DMS53 (cell line): ENCODE results near the gene MAGI1.

Experiments
- DNase-seq: peaks from one replicate; lab custom pipeline; 2025; lab: John Stamatoyannopoulos, UW

Gene MAGI1

DNA sequence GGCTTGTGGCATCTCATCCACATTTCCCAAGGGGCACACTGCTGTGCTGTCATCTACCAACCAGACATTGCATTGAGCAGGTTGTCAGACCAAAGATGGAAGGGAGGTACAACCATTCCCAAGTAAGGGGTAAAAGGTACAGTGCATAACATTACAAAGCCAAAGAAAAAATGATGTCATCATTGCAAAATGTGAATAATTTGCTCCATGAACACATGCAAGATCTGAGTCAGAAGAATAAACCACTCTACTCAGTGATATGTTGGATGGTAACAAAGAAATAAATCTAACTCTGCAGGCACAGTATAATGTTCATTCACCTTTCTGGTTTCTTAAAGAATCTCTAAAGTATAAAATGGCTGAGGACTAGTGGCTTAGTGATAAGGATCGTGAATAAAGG, 202.7 kb downstream of the MAGI1 start:
- DNase-seq = no peak

DNA sequence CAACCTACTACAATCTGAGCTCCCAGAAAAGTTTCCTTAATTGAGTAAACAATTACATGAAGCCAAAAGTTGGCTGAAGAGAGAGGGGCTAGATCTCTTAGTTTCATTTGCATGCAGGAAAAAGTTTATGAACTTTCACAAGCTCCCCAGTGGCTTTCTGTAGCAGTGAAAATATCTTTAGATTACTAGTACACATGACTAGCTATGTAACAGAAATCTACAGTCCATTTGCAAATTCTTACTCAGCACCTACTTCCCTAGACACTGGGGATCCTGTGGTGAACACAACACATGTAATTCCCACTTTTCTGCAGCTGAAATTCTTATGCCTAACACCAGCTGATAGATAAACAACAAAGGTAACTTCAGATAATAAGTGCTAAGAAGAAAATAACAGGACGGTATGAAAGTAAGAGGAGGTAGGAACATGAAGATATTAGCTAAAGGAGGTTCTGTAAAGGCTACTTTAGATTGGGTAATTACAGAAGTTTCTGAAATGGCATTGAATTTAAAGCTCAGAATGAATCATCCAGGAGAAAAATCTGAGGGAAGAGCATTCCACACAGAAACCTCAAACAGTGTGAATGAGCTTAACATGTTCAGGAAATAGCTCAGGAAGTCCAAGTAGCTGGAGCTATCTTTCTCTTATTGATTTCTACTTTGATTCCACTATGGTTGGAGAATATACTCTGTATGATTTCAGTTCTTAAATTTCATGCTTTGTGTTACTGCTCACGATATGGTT, 204.8 kb downstream of the MAGI1 start:
- no peak for DNase-seq

DNA sequence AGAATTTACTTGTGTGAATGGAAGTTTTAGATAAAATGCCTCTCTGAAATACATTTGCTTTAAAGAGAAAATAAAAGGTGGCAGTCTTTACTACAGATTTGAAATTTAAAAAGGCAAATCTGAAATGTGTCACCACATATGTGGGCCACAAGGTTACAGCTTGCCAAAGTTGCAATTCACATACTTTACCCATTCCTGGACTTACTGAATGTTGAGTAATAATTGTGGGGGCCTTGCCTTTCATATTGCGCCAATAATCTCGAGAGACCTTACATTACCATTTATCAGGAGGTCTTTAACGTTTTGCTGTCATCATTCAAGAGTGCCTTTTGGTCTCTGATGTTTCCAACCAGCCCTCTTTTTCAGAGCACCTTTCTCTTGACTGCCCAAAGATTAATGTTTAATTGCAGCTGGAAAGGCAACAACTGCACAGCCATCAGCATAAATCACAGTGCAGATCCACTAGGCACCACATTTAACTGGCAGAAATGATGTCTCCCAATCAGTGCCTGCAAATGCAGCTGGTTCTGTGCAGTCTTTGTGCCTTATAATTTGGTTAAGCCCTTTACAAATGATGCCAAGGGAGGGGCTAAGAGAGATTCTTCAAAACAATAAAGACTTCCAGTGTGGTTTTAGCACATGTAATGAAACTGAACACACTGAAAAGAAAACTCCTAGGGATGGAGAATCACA, 206.8 kb downstream of the MAGI1 start:
- no peak for DNase-seq

DNA sequence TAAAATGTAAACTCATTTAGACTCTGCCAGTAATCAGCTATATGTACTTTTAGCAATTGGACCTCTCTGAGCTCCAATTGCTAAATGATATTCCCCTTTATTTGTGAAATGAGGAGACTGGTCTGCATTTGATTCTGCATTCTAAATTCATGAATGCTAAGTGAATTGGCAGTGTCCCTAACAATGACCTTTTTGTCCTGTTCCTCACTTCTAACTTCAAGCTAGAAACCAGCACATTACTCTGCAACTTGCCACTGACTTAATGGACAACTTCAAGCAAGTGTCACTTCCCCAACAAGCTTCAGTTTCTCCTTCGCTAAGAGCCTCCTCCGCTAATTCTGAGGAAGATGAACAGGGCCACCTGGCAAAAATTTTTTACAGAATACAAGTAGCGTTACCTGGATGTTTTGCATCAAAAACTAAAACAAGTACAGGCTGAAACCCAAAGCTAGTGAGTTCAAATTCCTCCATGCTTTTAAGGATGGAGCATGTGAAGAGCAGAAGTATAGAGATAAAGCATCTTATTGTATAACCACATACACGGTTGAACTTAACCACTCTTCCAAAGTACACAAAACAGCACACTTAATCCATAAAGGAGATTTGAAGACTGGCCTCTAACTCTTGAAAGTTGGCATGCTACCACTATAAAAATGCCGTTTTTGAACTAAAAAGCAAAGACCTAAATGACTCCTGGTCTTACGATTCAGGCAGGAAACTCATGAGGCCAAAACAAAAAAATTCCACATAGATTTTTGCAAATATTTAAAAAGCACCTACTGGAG, 207.6 kb downstream of the MAGI1 start:
- DNase-seq = no peak

DNA sequence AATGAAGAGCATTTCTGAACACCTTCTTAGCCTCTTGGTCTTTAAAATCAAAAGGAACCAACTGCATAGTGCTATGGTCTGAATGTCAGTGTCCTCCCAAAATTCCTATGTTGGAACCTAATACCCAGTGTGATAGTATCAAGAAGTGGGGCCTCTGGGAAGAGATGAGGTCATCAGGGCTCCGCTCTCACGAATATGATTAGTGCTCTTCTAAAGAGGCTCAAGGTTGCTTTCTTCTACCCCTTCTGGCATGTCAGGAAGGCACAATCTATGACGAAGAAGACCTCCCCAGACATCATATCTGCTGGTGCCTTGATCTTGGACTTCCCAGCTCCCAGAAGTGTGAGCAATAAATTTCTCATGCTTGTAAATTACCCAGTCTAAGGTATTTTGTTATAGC, 209.5 kb downstream of the MAGI1 start:
- no peak for DNase-seq

DNA sequence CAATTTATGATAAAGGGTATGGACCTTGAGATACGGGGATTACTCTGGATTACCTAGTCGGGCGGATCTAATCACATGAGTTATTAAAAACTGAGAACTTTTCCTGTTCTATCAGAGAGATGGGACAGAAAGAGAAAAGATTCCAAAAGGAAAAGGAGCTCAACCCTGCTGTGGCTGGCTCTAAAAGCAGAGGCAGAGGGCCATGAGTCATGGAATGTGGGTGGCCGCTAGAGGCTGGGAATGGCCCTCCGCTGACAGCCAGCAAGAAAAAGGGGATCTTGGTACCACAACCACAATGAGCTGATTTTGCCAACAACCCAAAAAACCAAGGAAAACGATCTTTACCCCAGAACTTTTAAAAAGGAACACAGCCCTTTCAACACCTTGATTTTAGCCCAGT, 210.0 kb downstream of the MAGI1 start:
- DNase-seq = no peak

DNA sequence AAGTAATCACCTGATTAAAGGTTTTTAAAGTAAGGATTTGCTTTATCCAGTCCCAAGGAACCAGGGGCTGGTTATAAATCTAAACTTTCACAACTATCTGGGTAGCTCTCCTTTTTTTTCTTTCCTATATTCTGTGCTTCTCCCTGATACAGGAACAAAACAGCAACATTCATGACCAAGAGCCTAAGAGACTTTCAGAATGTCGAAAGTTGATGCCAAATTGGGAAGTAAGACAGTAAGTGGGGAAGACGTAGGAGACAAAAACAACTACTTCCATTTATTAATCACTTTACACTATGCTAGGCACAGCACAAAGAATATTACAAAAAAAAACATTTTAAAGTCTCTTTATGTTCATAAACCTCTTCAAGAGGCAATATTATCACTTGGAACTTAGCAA, 211.6 kb downstream of the MAGI1 start:
- DNase-seq = no peak

DNA sequence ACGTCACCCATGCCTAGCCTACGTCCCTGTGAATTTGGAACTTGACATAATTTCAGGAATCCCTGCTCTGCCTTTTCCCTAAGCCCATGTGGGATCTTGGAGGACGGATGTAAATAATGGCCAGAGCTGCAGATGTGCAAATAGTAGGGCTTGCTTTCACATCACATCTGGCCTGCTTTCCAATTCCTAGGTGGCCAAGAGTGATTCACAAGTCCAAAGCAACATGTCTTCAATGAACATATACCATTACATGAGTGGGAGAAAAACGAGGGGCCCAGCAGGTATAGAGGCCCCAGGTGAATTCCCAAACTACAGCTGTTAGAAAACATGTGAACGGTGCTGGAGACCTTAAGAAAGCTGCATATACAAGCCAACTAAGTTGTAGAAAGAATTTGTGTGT, 214.6 kb downstream of the MAGI1 start:
- DNase-seq = no peak

DNA sequence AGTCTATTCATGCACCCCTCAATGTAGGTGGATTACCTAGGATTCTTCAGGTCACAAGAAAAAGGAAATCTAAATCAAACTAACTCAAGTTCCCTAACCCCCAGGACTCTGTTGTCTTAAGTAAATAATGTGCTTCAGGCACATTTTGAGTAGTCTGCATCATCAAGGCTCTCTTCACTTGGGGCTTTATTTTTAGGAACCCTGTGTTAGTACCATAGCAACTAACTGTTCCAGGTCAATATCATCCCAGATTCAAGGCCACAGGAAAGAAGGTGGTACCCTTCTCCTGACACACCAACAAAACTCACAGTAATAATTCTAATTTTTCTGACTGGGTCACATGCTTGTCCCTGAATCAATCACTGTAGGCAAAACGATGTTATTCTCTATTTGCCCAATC, 218.1 kb downstream of the MAGI1 start:
- DNase-seq = no peak

DNA sequence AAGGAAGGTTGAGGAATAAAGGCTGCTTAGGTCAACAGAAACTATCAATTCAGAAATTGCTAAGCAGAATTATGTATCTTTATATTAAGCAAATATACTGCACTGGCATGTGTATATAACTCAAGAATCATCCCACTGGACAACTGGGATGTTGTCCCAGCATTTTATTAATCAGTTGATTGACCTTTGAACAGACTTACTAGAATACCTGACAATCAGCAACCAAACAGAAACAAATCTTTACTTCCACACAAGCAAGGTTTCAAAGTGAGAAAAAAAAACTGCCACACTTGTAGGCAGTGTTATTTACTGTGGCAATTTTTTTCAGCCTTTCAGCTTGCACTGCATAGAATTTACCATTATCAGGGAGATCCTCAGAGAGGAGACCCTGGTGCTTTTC, 218.8 kb downstream of the MAGI1 start:
- DNase-seq = no peak

DNA sequence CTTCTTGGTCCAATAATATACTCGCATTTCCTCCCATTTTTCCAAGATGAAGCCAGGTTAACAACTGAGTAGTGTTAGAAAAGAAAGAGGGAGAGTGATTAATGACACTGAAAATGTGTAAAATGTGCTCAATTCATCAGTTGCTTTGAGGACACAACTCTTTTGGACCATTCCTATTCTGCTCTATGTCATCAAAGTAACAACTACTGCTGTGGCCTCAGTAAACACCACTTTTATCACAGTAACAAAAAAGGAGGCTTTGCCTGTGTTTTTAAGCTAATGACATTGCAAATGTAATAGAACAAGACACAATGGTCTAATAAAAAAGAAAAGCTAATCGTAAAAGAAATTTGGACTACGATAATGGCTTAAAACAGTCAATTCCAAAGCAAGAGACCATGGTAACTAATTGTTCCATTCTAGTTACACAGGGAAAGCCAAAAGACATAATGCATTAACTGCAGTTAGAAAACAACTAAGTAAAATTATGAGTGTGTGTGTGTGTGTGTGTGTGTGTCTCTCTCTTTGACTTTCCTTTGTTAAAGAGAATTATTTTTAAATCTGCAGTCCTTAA, 221.1 kb downstream of the MAGI1 start:
- DNase-seq = no peak

DNA sequence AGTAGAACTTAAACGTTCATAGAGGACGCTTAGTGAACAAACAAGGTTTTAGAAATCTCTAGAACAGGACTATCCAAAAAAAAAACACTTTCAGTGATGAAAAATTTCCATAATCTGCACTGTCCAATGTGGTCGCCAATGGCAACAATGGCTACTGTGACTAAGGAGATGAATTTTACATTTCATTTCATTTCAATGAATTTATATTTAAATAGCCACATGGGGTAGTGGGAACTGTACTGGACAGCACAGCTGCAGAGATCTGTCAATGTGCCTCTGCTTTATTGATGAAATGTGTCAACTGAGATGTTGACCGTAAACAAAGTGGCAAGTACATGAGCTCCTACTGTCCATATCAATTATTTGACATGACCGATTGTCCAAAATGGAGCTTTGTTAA, 222.5 kb downstream of the MAGI1 start:
- DNase-seq = no peak

DNA sequence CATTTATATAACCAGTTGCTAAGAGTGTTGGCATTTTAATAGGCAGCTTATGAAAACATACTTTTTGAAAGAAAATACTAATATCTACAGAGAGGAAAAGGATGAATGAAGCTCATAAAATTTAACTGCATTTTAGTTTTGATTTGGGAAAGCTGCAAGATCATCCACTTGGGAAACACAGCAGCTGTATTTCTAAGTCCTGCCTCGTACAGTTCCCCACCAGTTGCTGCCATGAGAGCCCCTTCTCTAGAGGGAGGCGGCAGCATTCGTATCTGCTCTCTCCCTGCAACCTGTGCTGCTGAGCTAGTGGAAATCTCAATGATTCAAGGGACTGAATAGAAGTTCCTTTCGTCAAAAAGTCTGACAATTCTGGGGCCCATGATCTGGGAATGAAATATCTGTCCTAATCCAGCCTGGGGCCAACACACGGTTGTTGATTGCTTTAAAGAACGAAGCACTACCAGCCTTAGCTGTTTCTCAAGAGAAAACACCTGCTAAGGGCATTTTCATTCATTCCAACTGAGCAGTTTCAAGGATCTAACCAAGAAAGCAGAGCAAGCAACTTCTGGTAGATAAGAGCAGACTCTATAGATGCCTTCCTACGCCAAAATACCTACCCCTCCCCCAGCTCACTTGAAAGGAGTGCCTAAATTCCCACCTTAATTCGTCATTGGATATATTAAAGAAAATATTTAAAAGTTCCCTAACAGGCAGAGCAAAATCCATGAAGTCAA, 223.7 kb downstream of the MAGI1 start:
- DNase-seq = no peak

DNA sequence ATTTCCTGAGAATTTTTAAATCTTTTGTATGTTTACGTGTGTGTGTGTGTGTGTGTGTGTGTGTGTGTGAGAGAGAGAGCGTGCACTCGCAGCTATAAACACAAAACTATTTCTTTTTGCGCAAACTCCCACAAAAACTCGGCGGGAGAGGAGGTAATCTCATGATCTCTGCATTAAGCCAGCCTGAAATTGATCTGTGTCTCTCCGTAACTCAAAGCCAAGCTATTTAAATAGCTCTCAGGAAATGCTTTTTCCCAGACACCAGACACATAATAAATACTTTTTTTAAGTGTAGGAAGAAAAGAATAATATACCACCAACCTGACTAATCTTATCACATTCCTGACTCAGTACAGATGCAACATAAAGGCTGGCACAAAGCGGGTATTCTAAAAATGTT, 226.8 kb downstream of the MAGI1 start:
- no peak for DNase-seq

DNA sequence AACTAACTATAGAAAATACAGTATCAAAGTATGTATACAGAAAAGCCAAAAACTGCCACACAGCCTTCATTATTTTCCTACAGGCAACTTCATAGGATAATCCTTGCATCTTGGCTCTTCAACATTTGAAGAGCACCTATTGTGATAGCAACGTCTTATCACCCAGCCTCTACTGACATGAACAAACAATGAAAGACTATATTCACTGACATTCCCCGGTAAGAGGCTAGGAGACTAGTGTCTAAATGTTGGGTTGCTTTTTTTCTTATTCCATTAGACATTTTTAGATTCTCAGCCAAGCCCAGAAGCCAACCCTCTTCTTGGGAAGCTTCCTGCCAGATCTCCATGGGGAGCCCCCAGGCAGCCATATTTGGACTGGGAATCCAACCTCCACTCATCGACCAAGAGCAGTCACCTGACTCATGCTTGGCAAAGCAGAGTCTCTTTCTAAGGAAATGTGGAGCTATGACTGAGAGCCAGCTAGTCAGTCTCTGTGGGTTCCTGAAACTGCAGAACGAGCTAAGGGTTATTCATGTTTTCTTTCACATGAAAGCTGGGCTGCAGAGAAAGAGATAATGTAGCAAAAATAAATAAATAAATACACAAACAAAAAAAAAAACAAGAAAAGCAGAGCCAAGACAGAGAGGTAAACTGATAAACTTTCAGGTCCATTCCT, 227.5 kb downstream of the MAGI1 start:
- no peak for DNase-seq

DNA sequence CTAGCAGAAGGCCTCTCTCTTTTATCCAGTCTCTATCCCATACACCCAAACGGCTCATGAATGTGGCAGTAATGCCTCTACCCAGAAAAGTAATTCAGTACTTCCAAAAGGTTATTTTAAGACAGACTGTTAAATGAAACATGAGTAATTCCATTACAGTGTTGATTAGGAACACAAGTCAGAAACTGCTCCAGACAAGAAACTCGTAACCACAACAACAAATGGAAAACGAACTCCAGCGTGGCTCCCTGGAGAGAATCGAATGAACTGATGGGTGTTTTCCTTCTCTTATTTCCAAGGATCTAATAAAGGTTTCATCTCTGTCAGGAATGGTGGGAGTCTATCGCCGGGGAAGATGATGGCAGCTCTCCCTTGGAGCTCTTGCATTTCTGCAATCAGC, 228.4 kb downstream of the MAGI1 start:
- DNase-seq = no peak

DNA sequence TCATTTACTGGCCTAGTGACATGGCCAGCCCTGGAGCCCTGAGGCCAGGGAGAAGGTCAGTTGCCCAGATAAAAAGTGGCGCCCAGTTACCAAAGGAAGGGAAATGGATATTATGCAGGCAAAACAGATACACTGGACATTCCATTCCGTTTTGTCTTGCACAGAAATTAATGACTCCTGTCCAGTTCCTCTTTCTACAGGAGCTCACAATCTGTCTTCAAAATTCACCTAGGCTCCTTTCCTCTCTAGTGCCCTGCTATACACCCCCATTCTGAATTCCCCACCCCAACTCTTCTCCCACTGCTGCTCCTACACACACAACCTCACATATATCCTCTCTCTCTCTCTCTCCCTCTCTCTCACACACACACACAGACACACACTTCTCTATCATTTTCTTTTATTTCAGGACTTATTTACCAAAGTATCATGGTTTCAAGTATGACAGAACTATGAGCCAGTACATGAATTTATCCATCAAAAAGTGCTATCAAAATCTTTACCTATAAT, 229.0 kb downstream of the MAGI1 start:
- no peak for DNase-seq

DNA sequence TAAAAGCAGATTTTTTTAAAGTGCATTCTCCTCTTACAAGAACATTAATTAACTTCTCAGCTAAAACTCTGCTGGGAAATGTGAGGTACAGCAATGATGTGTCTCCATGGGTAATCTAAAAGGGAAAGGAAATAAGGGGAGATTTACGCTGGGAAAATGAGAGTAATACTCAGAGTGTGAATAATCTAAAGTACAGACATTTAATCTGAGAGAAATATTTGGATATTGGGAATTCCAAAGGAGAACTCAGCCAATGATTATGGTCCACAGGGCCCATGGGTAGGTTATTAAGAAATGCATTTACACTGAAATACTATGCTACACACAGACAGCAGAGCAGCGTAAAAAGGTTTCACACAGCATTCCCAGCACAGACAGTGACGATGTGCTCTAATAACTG, 229.9 kb downstream of the MAGI1 start:
- no peak for DNase-seq

DNA sequence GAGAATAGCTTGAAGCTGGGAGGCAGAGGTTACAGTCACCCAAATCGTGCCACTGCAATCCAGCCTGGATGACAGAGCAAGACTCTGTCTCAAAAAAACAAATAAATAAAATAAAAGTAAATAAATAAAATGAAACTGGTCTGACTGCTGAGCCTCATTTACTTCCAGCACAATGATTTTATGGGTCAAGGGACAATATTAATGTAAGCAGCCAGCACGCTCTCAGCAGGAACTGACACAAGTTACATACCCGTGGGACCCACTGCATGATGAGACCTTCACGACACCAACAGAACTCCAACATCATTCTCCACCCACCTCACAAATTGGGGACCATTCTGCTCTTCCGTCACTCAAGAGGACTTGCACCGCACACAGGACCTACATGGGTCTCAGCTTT, 230.3 kb downstream of the MAGI1 start:
- DNase-seq = no peak

DNA sequence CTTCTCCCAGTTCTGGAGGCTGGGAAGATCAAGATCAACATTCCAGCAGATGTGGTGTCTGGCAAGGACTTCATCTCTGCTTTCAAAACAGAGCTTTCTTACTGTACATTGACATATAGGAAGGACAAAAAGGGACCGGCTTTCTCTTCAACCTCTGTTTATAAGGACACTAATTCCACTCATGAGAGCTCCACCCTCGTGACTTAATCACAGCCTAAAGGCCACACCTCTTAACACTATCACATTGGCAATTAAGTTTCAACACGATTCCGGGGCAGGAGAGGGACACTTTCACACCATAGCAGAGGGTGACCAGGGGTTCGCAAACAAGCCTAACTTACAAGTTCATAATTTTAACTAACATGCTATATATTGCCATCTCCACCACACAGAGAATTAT, 231.5 kb downstream of the MAGI1 start:
- DNase-seq = no peak

DNA sequence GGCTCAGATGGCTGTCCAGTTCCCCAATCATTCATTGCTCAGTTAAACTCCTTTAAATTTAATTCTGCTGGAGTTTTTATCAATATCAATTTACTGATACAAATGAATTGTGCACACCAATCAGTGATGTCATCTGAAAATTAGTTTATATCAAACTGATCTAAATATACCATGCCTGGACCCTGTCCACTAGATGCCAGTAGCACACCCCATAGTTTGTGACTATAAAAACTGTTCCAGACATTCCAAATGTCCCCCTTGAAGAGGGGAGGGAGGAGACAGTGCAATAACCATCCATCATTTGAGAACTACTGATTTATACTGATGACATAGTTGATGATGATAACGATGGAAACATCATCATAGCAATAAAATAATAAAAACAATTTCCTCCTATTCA, 232.1 kb downstream of the MAGI1 start:
- DNase-seq = no peak
